Stimulated activated CD4-positive, alpha-beta T cell treated with anti-CD3 and anti-CD28 coated beads, Interleukin-12 subunit alpha, Interleukin-12 subunit beta, amount 100 ng/mL, for 48 hours (primary cell): ENCODE measurements around the gene MAFG.

Experiments
- DNase-seq, 3 donors: peaks; one replicate each; pipeline ENCODE4 v3.0.0-alpha.2; 2020; ENCODE audit warnings: low read depth in 2 of 3, low spot score in 1 of 3

MAFG gene

DNA sequence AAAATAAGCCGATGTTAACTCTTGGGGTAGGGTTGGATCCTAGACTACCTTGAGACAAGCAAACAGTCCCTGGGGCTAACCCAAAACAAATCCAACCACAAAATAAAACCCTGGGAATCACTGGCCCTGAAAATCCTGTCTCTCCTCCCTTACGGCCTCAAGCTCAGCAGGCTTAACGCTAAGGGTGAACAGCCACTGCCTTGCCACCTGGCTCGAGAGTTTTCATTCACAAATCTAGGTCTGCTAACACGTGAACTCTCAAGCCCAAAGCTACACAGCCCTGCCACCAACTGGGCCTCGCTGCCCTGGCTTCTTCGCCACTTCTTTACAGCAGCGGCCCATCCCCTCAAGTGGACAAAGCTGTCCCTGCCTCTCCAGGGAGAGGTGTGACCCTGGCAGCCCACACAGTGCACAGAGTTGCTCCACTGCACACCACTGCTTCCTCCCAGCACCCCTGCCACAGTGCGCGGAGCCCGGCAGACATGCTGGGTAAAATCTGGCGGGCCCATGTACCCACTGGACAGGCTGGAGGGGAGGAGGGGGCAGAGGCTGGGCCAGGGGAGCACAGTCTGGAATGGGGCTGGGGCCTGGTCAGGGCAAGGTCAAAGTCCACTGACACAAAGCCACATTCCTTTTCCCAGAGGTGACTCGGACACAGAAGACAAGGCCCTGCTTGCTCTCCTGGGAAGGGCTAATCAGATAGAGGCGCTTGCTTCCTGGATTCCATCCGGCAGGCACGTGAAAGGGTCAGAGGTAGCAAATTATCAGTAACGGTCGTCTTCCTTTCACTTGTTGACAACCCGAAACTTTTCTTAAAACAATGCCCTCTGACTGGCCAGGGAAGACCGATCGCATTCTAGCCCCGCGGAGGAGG lies 17.3 kb downstream of the MAFG start:
- no peak for DNase-seq

DNA sequence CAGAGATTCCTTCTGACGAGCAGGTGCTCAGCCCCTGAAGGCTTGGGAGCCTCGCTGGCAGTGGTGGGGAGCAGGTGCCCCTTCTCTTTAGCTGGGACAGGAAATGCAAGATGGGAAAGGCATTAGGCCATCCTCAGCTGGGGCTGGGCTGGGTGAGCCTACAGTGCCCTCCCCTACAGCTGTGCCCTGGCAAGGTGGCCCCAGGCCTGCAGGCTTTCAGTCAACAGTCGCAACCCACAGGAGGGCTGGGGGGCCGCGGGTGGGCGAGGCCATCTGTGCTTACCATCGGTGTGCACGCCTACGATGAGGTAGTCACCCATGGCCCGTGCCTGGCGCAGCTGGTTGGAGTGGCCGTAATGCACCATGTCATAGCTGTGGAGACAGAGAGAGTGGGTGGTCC lies 18.3 kb downstream of the MAFG start:
- no peak for DNase-seq

DNA sequence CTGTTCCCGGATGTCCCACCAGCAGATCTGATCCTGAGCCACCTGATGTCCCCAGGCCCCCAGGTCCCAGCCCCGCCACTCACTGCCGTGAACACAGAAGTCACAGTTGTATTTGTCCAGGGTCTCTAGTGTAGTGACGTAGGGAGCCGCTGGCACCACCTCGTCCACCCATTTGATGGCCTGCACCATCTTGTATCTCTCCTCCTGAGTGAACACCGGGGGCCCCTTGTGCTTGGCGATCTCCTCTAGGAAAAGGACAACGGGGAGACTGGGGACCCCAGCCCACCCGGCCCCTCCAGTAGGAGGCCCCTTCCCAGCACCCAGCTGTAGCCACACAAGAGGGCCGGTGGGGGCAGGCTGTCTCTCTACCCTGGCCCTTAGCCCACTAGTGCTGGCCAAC lies 18.7 kb downstream of the MAFG start:
- no peak for DNase-seq

DNA sequence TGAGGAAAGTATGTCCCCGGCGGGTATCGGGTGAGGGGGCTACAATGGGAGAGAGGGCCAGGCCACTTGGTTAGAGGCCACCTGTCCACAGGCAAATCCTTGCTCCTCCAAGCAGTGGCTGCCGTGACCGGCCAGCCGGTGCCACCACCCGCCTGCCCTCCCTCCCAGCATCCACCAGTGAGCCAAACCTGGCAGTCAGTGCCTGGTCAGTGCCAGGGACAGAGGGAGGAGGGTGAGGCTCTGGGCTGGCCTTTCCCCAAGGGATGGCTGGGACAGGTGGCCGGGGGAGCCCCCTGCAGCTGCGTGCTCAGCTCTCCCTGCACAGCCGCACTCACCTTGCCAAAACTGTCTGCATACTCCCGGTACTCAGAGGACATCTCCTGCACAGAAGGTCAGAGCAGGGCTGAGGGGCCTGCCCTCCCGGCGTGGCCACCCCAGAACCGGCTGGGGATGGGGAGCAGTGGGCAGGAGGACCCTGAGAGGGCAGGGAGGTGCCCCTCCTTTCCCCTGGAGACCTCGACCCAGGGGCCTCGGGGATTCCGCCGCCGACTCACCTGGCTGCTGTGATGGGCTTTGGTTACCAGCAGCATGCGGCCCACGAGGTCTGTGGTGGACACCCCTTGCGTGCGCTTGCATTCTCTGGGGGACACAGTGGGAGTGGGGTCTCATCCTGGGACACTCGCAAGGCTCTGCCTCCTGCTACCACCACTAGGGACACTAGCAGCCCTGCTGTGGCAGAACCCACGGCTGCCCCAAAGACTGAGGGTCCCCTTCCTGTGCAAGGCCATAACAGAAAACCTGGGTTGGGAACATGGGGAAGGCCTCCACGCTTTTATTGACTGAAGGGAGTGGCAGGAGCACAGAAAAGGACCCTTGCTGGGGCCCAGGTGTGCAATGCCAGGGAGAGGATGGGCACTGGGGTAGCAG lies 20.1 kb downstream of the MAFG start:
- DNase-seq: no peak

DNA sequence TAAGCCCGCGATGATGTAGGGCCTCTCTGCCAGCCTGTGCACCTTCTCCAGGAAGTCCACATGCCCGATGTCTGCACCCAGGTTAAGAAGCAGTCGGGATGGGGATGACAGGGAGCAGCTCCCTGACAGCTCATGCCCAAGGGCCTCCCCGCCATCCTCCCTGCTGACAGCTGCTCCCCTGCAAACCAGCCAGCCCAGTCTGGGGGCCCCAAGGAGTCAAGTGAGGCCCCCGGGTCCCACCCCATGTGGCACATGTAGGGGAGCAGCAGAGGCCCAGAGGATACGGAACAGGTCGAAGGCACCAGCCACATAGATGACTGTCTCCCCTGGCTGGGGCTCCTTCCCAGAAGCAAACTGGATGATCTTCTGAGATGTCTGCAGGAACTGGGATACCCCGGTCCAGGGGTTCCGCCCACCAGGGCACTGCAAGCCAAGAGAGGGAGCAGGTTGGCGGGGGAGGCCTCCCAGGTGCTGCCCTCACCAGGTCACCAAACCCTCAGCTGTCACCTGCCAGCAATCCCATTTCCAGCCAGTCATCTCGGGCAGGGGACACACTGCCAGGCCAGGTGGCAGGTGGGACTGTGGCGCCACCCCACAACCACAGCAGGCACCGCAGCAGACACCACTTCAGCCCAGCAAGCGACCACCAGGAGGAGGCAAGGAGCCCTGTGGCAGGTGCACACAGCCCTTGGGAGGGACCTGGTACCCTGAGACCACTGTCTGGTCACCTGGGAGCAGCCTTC lies 20.9 kb downstream of the MAFG start:
- no peak for DNase-seq

DNA sequence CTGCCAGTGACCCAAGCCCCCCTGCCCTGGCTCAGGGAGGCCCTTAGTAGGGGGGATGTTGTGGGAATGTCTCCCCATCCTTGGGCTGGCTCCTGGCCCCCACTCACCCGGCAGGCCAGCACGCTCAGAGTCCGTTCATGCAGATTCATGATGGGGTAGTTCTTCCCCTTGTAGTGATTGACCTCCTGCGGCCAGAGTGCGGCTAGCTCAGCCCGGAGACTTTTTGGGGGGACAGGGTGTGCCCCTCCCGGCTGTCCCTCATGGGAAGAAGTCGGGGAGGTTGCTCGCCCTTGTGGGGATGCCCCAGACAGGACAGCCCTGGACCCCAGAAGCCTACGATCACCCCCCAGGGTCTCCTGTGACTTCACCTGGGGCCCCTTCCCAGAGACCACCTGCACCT lies 21.5 kb downstream of the MAFG start:
- no peak for DNase-seq

DNA sequence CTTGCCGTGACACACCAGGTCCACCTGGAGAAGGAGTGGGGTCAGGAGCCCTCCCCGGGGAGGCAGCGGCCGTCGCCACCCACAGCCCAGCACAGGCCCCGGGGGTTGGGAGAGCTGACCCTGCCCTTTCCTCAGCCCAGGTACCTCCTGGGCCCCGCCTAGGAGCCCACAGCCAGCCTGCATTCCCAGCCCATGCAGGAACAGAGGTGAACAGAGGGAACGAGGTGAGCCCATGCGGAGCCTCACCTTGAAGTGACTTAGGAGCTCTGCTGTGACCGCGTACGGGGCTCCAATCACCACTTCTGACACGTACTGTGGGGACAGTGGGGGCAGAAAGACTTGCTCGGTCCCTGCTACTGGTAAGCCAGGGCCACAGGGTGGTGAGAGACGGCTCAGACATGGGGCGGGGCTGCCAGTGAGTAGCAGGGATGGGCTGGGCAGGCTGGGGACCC lies 22.1 kb downstream of the MAFG start:
- DNase-seq: no peak

DNA sequence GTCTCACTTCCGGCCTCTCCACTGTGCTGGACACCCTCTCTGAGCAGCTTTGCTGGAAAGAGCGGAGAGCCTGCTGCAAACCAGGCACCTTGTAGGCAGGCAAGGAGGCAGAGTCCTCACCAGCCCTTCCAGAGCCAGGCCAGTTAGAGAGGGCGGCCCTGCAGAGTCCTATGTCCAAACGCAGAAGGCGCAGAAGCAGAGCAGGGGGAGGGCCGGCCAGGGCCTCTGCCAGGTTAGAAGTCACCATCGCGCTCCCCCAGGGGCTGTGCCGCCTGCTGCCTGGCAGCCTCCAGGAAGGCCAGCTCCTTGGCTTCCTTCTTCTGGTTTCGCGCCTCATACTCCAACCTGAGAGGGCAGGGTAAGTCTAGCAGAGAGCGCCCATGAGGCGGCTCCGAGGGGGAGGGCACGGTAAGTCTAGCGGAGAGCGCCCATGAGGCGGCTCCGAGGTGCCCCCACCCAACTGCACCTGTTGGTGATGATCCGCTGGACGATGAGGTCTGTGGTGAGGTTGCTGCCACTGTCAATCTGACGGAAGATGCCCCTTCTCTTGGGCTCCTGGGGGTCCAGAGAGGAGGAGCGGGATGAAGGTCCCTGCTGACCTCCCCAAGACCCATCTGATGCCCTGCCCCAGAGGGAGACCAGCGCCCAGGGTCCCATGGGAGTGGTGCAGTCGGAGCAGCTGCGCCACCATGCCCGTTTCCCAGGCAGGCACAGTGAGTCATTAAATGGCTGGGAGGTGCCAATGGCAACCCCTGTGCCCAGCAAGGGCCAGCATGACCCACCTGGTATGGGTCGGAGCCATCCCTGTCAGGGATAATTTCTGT lies 22.7 kb downstream of the MAFG start:
- DNase-seq: no peak

DNA sequence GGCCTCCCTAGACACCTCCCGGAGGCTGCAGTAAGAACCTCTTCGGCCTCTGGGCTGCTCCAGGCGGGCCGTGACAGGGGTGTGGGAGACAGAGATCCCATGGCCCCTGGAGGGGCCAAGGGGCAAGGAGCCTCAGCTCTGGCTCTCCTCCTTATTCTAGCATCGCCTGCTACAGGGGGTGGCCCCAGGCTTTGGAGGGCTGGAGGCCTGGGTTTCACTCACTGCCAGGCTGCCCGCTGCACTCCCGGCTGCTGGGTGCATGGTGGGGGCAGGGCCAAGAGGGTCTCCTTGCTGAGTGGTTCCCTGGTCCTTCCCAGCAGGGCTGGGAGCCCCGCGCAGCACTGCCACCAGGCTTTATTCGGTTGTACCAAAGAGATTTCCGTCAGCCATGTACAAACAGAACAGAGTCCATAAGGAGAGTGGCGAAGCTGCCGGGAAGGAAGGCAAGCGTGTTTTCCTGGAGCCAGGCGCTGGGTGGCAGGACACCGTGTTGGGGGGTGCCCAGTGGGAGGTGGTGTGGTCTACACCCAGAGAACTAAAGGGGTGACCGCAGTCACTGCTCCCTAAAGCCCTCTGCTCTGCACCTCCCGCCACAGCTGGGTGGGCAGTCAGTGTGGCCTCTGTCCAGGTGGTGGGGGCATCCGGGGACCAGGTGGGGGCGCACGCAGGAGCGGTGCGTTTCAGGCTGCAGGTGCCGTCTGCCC lies 23.5 kb downstream of the MAFG start:
- no peak for DNase-seq

DNA sequence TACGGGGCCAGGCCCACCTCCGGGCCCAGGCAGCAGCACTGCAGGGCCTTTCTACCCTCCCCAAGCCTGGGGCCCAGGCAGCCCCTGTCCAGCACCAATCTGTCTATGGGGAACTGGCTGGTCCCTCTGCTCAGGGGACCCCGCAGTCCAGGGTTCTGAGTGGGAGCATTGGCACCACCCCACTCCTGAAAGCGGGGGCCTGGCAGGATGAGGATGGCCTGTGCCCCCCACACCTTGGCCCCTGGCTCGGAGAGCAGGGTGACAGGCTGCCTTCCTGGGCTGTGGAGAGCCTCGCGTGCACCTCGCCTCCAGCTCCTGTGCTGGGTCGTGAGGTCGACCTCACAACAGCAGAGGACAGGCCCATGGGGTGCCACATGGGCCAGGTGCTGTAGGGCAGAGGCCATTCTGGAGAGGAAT lies 24.1 kb downstream of the MAFG start:
- DNase-seq: no peak

DNA sequence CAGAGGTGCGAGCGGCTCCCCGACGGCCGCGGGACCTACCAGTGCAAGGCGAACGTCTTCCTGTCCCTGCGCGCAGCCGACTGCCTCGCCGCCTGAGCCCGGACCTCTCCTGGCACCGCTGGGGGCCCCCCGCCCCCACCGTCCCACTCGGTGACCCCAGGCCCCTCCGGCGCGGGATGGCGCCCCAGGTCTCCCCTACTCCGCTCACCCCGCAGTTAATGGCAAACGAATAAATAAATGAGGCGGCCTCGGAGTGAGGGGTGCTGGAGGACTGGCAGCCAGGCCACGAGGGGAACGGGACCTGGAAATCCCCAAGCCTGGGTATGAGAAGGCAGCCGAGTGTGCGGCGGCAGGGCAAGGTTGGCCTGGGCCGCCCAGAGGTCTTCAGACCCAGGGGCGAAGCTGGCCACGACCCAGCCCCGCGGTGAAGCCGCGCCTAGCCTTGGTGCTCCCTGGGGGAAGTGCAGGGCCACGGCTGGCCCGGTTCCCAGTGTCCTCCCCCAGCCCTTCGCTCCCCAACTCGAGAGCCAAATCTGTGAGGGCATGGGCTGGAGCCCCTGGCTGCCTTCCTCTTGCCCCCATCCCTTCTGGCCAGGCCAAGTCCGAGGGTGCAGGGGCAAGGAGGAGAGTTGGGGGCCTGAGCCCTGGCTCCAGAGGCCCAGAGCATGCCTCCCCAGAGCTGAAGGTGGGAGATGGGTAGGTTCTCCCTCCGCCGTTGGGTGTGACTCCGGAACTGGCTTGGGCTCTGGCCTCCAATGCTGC lies 24.7 kb downstream of the MAFG start:
- DNase-seq: no peak

DNA sequence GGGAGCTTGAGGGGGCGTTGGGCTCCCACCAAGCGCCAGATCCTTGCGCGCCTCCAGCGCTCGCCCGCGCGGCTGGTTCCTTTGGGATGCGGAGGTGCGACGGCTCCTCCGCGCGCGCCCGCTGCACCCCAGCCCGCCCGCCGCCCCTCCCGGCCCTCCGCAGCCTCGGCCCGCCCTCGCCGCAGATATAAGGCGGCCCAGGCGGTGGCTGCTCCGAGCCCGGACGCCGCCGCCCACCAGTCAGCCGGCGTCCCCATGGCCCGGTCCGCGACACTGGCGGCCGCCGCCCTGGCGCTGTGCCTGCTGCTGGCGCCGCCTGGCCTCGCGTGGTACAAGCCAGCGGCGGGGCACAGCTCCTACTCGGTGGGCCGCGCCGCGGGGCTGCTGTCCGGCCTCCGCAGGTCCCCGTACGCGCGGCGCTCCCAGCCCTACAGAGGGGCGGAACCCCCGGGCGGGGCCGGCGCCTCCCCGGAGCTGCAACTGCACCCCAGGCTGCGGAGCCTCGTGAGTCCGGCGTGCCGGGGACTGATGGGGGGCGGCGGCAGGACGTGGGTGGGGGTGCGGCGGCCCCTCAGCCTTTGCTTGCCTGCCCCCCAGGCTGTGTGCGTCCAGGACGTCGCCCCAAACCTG lies 25.4 kb downstream of the MAFG start, which contains the start of gene NPB:
NPB (plus strand) TSS at position 216 of the 630 bp plus-strand sequence; CDS start at position 256, 40 bp downstream.
- DNase-seq: no peak

DNA sequence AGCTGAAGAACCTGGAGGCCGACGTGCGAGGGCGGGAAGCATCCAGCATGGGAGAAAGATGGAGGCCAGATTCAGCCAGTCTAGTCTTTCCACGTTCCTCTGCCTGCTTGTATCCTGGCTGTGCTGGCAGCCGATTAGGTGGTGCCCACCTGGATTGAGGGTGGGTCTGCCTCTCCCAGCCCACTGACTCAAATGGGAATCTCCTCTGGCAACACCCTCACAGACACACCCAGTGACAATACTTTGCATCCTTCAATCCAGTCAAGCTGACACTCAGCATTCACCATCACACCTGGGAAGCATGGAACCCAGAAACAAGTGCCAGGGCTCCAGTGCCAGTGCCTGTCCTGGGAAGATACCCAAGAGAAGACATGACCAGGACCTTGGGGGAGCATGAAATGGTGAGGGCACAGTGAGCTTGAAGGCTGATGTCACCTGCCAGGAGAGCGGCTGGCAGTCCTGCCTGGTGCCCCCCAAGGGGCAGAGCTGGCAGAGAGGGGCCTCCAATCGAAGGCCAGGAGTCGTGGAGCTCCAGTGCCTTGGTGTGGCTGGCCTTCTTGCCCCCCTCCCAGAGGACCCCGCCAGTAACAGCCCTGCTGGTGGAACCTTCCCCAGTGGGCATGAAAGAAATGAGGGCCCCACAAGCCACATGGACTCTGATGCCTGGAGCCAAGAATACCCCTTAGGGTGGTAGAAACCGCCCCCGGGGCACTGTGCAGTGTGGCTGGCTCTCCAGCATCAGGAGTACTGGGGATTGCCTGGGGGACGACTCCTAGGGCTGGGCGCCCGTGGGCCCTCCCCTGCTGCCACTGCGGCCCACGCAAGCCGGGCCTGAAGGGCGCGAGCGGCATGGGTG lies 26.1 kb downstream of the MAFG start:
- DNase-seq: no peak

DNA sequence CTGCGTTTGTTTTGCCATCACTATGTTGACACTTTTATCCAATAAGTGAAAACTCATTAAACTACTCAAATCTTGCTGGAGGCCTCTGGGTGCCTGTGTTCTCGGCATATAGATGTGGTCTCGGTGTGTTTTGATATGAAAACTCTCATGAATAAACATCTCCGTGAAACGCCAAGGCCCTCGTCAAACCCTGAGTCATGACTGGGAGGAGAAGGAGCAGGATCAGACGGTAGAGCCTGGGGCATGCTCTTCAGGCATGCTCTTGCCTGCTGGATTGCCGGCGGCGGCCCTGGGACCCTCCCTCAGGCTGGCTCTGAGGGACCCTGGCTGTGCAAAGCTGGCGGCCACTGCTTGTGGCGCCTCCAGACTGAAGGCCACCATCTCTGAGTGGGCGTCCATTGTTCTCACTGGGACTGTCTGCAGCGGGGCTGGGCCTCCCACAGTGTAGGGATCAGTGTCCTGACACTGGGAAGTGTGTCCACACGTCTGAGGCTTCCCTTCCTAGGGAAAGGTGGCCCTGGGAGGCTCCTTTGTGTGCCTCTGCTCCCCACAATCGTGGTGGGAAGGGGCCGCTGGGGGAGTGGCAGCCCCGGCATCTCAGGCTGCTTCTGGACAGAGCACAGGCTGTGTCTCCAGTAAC lies 27.2 kb downstream of the MAFG start:
- no peak for DNase-seq

DNA sequence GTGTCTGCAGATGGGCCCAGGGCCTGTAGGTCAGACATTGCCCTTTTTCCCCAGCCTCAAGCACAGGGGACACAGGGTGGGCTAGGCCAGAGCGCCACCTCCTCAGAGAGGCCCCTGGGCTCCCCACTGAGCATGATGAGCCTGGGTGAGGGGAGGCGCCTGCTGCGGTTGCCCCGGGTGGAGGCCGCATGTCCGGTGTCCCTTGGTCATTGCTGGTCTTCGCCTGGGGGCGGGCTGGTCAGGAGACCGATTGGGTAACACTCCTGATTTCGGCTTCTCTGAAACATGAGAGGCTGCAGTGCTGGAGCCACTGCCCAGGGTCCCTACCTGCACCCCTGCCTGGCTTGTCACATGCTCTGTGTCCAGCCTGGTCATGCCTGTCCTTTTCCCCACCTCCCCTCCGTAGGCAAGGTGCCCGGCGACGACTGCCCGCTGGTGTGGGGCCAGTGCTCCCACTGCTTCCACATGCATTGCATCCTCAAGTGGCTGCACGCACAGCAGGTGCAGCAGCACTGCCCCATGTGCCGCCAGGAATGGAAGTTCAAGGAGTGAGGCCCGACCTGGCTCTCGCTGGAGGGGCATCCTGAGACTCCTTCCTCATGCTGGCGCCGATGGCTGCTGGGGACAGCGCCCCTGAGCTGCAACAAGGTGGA lies 27.9 kb downstream of the MAFG start:
- no peak for DNase-seq

DNA sequence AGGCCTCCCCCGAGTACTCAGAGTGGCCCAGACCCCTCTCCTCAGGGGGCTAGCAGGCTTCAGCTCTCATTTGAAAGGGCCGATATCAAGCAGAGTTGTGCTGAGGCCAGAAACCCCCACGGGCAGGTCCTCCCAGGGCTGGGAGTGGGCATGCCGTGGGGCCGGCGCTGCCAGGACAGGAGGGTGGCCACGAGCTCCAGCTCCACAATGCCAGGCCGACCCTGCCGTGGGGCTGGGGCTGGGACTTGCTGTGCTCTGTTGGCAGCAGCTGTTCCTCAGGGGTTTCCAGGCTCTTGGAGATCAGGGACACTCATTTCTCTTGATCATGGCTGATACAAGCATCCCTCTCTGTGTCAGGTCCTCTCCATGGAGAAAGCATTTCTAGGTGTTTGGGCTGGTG lies 28.6 kb downstream of the MAFG start:
- DNase-seq: no peak
